ENCODE data around the gene RNASEH2A. TPM values are rescaled to one million over a fixed set of nuclear protein-coding genes. Genes with fewer than 3 reads are reported as not detected.

The RNASEH2A gene
- total and polyA plus RNA-seq, 2 of the 13 experiments (the other 11 are each of a cell fraction or from before 2014, with no cell fraction given), result 25.1 to 35.8 TPM

DNA sequence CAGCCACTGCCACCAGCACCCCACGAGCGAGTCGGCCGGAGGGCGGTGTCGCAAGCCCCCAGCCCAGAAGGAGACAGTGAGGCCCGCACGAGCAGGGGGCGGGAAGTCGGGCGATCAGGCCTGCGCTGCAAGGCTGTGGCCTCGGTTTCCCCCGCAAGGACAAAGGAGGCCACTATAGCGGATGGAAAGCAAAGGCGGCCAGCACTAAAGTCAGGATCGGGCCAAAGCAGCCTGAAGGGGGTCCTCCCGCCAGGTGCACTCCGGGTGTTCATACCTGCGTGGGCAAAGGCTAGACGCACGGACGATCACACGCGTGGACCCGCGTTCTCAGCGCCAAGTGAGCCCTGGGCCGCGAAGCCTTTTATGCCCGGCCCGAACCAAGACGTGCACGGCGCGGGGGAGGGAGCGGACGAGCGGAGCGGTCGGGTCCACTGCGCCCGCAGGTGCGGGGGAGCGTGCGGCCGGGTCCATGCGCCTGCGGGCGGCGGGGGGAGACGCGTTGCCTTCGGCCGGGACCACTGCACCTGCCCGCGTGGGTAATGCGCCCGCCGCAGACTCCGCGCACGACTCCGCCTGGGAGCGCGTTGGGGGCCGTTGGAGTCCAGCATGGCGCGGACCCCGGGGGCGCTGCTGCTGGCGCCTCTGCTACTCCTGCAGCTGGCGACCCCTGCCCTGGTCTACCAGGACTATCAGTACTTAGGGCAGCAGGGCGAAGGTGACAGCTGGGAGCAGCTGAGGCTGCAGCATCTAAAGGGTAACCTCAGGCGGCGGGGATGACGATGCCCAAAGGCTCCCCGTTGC lies 4.7 kb upstream of the RNASEH2A start, which contains the start of the genes PRDX2 and THSD8 (continued):
- TF ChIP-seq, protein P1, sequence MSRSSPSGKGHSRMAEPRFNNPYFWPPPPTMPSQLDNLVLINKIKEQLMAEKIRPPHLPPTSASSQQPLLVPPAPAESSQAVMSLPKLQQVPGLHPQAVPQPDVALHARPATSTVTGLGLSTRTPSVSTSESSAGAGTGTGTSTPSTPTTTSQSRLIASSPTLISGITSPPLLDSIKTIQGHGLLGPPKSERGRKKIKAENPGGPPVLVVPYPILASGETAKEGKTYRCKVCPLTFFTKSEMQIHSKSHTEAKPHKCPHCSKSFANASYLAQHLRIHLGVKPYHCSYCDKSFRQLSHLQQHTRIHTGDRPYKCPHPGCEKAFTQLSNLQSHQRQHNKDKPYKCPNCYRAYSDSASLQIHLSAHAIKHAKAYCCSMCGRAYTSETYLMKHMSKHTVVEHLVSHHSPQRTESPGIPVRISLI (CRISPR knock-in tag; IDR thresholded peaks at IDR 0.05; ENCODE audit: borderline replicate concordance), result peak; percentile 48; the same call in 1 of the 2 replicates
- TF ChIP-seq WIZ (CRISPR knock-in tag; IDR thresholded peaks at IDR 0.05) (peak; percentile 74; the same call in 1 of the 2 replicates), PHB2 (IDR thresholded peaks at IDR 0.05; ENCODE audit: partially characterized antibody) (no peak), CCAR2 (optimal IDR thresholded peaks at IDR 0.05; ENCODE audit: low read depth, low read length) (no peak), HOXA9 (CRISPR knock-in tag; IDR thresholded peaks at IDR 0.05; ENCODE audit: borderline replicate concordance) (peak; percentile 69; the same call in 1 of the 2 replicates), RFXANK (CRISPR knock-in tag; IDR thresholded peaks at IDR 0.05) (peak; percentile 75; the same call in 1 of the 2 replicates), FOSL2 (CRISPR knock-in tag; IDR thresholded peaks at IDR 0.05) (no peak; the same call in none of the 2 replicates), JDP2 (CRISPR knock-in tag; IDR thresholded peaks at IDR 0.05; ENCODE audit: borderline replicate concordance) (no peak; the same call in 1 of the 2 replicates), ELF4 (CRISPR knock-in tag; IDR thresholded peaks at IDR 0.05; ENCODE audit: borderline replicate concordance) (no peak)
- TF ChIP-seq, protein P2, sequence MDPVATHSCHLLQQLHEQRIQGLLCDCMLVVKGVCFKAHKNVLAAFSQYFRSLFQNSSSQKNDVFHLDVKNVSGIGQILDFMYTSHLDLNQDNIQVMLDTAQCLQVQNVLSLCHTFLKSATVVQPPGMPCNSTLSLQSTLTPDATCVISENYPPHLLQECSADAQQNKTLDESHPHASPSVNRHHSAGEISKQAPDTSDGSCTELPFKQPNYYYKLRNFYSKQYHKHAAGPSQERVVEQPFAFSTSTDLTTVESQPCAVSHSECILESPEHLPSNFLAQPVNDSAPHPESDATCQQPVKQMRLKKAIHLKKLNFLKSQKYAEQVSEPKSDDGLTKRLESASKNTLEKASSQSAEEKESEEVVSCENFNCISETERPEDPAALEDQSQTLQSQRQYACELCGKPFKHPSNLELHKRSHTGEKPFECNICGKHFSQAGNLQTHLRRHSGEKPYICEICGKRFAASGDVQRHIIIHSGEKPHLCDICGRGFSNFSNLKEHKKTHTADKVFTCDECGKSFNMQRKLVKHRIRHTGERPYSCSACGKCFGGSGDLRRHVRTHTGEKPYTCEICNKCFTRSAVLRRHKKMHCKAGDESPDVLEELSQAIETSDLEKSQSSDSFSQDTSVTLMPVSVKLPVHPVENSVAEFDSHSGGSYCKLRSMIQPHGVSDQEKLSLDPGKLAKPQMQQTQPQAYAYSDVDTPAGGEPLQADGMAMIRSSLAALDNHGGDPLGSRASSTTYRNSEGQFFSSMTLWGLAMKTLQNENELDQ (CRISPR knock-in tag; IDR thresholded peaks at IDR 0.05; ENCODE audit: borderline replicate concordance), result no peak
- TF ChIP-seq, protein P3, sequence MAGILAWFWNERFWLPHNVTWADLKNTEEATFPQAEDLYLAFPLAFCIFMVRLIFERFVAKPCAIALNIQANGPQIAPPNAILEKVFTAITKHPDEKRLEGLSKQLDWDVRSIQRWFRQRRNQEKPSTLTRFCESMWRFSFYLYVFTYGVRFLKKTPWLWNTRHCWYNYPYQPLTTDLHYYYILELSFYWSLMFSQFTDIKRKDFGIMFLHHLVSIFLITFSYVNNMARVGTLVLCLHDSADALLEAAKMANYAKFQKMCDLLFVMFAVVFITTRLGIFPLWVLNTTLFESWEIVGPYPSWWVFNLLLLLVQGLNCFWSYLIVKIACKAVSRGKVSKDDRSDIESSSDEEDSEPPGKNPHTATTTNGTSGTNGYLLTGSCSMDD (CRISPR knock-in tag; IDR thresholded peaks at IDR 0.05), result no peak
- TF ChIP-seq, protein P4, sequence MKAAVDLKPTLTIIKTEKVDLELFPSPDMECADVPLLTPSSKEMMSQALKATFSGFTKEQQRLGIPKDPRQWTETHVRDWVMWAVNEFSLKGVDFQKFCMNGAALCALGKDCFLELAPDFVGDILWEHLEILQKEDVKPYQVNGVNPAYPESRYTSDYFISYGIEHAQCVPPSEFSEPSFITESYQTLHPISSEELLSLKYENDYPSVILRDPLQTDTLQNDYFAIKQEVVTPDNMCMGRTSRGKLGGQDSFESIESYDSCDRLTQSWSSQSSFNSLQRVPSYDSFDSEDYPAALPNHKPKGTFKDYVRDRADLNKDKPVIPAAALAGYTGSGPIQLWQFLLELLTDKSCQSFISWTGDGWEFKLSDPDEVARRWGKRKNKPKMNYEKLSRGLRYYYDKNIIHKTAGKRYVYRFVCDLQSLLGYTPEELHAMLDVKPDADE (CRISPR knock-in tag; IDR thresholded peaks at IDR 0.05), result no peak
- TF ChIP-seq, protein P5, sequence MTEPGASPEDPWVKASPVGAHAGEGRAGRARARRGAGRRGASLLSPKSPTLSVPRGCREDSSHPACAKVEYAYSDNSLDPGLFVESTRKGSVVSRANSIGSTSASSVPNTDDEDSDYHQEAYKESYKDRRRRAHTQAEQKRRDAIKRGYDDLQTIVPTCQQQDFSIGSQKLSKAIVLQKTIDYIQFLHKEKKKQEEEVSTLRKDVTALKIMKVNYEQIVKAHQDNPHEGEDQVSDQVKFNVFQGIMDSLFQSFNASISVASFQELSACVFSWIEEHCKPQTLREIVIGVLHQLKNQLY (CRISPR knock-in tag; IDR thresholded peaks at IDR 0.05), result peak; percentile 64; the same call in 1 of the 2 replicates
- TF ChIP-seq, protein P6, sequence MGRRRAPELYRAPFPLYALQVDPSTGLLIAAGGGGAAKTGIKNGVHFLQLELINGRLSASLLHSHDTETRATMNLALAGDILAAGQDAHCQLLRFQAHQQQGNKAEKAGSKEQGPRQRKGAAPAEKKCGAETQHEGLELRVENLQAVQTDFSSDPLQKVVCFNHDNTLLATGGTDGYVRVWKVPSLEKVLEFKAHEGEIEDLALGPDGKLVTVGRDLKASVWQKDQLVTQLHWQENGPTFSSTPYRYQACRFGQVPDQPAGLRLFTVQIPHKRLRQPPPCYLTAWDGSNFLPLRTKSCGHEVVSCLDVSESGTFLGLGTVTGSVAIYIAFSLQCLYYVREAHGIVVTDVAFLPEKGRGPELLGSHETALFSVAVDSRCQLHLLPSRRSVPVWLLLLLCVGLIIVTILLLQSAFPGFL (CRISPR knock-in tag; IDR thresholded peaks at IDR 0.05), result no peak
- TF ChIP-seq, protein P7, sequence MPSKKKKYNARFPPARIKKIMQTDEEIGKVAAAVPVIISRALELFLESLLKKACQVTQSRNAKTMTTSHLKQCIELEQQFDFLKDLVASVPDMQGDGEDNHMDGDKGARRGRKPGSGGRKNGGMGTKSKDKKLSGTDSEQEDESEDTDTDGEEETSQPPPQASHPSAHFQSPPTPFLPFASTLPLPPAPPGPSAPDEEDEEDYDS (CRISPR knock-in tag; IDR thresholded peaks at IDR 0.05), result peak; percentile 98
- TF ChIP-seq, protein P8, sequence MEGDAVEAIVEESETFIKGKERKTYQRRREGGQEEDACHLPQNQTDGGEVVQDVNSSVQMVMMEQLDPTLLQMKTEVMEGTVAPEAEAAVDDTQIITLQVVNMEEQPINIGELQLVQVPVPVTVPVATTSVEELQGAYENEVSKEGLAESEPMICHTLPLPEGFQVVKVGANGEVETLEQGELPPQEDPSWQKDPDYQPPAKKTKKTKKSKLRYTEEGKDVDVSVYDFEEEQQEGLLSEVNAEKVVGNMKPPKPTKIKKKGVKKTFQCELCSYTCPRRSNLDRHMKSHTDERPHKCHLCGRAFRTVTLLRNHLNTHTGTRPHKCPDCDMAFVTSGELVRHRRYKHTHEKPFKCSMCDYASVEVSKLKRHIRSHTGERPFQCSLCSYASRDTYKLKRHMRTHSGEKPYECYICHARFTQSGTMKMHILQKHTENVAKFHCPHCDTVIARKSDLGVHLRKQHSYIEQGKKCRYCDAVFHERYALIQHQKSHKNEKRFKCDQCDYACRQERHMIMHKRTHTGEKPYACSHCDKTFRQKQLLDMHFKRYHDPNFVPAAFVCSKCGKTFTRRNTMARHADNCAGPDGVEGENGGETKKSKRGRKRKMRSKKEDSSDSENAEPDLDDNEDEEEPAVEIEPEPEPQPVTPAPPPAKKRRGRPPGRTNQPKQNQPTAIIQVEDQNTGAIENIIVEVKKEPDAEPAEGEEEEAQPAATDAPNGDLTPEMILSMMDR (CRISPR knock-in tag; IDR thresholded peaks at IDR 0.05), result peak; percentile 23; the same call in 1 of the 2 replicates
